GM12878 (cell line): Measurements from ENCODE around the gene YBX1. TPM values are rescaled to one million over a fixed set of nuclear protein-coding genes. Genes with fewer than 3 reads are reported as not detected.

Source experiments
- ATAC-seq: fragments of 200-7000 bp; cut with Tn5 transposase; 3 replicates; pipeline ENCODE4 v1.9.1; 2020; ENCODE audit warnings: mild to moderate bottlenecking, moderate library complexity
- BruUV-seq: library from RNA; stranded (reverse); fragments of 400-500 nt; replicated peaks from 2 replicates; lab custom pipeline; 2021; lab: Mats Ljungman, UMichigan
- CTCF ChIA-PET: fragments of 300-600 bp; sonication (Branson Sonifier 250); formaldehyde crosslinking; extraction: SDS; loops from one replicate; lab custom pipeline; 2021; ENCODE audit warnings: inconsistent platforms; lab: Yijun Ruan, JAX
- POLR2A ChIA-PET: fragments of 350-600 bp; formaldehyde crosslinking; extraction: SDS; loops from one replicate; lab custom pipeline; 2021; ENCODE audit warnings: inconsistent platforms; lab: Charles Lee
- RAD21 ChIA-PET: fragments of 300-600 bp; sonication (Branson Sonifier 250); formaldehyde crosslinking; loops from one replicate; lab custom pipeline; 2023; ENCODE audit warnings: antibody characterized with exemption; ENCODE audit not compliant: unreplicated experiment; lab: Charles Lee
- SMC1A ChIA-PET: fragments of 300-600 bp; sonication (Branson Sonifier 250); formaldehyde crosslinking; loops from one replicate; lab custom pipeline; 2023; ENCODE audit not compliant: unreplicated experiment, uncharacterized antibody; lab: Charles Lee
- DNase-seq: peaks from one replicate; pipeline ENCODE4 v3.0.0-alpha.2; 2011; ENCODE audit warnings: low read depth, low spot score
- FAIRE-seq: peaks from 3 replicates; lab custom pipeline; 2011; peaks lifted over from hg19 to GRCh38; lab: Jason Lieb, UNC
- H2AFZ ChIP-seq: 2 replicates; pipeline ENCODE4 v1.6.0; 2011; ENCODE audit warnings: low read depth, low read length, control low read depth; ENCODE audit not compliant: control insufficient read depth
- H3K27ac ChIP-seq: 2 replicates; pipeline ENCODE4 v1.5.1; 2011; ENCODE audit warnings: control low read depth; ENCODE audit not compliant: control insufficient read depth, insufficient read depth
- H3K27me3 ChIP-seq, 2 experiments: replicated peaks in 1 of 2; 2 replicates each; pipeline versions ENCODE4 v1.6.0 to v1.6.1; 2011; ENCODE audit warnings: low read length in 1 of 2; ENCODE audit not compliant: control insufficient read depth in 2 of 2, insufficient read depth in 2 of 2
- H3K36me3 ChIP-seq, 2 experiments: 2 replicates each; pipeline ENCODE4 v1.5.1; 2011; ENCODE audit warnings: low read length in 1 of 2; ENCODE audit not compliant: control insufficient read depth in 2 of 2, insufficient read depth in 2 of 2
- H3K4me1 ChIP-seq: 2 replicates; pipeline ENCODE4 v1.6.1; 2011; ENCODE audit warnings: mild to moderate bottlenecking, low read length, moderate library complexity, mixed read lengths; ENCODE audit not compliant: control insufficient read depth, insufficient read depth
- H3K4me2 ChIP-seq: 2 replicates; pipeline ENCODE4 v1.6.0; 2011; ENCODE audit warnings: control low read depth; ENCODE audit not compliant: control insufficient read depth, insufficient read depth
- H3K4me3 ChIP-seq: fragments of 200-600 bp; sonication (generic); 2 replicates; pipeline ENCODE4 v1.5.1; 2016
- H3K79me2 ChIP-seq: 2 replicates; pipeline ENCODE4 v1.6.0; 2011; ENCODE audit warnings: low read length; ENCODE audit not compliant: control insufficient read depth, insufficient read depth
- H3K9ac ChIP-seq: 2 replicates; pipeline ENCODE4 v1.8.0; 2011; ENCODE audit warnings: low read length, control low read depth, mixed read lengths; ENCODE audit not compliant: control insufficient read depth, insufficient read depth
- H3K9me3 ChIP-seq: replicated peaks from 3 replicates; pipeline ENCODE4 v1.5.1; 2011; ENCODE audit warnings: mild to moderate bottlenecking, low read length; ENCODE audit not compliant: control insufficient read depth, insufficient read depth
- H4K20me1 ChIP-seq: 2 replicates; pipeline ENCODE4 v1.6.0; 2011; ENCODE audit not compliant: control insufficient read depth, insufficient read depth
- EGR1 ChIP-seq, 2 experiments: IDR thresholded peaks; 1 replicate in 1 of 2; 2 replicates in 1 of 2; pipeline ENCODE4 v1.6.1; 2011 to 2012; ENCODE audit warnings: low read depth in 2 of 2, low read length in 2 of 2, borderline replicate concordance in 1 of 2, mild to moderate bottlenecking in 1 of 2, moderate library complexity in 1 of 2
- HDAC6 ChIP-seq: fragments of 200-600 bp; sonication (generic); IDR thresholded peaks from one replicate; pipeline ENCODE4 v1.8.0; 2017; ENCODE audit warnings: antibody characterized with exemption; ENCODE audit not compliant: unreplicated experiment
- HDGF ChIP-seq: fragments of 450-650 bp; IDR thresholded peaks from 2 replicates; pipeline ENCODE4 v1.6.1; 2016; ENCODE audit warnings: antibody characterized with exemption
- MEF2A ChIP-seq: IDR thresholded peaks from 2 replicates; pipeline ENCODE4 v1.6.1; 2011; ENCODE audit warnings: low read depth, mild to moderate bottlenecking, low read length, moderate library complexity; ENCODE audit not compliant: insufficient read depth
- MTA3 ChIP-seq: IDR thresholded peaks from 2 replicates; pipeline ENCODE4 v1.6.1; 2012; ENCODE audit warnings: low read length, inconsistent platforms, borderline replicate concordance
- NR2C2 ChIP-seq: IDR thresholded peaks from 2 replicates; pipeline ENCODE4 v1.6.1; 2011; ENCODE audit warnings: borderline replicate concordance, low read depth; ENCODE audit not compliant: control insufficient read depth, insufficient read length
- STAT1 ChIP-seq: fragments of 450-650 bp; conservative IDR thresholded peaks from 2 replicates; pipeline ENCODE4 v1.6.1; 2014; ENCODE audit warnings: antibody characterized with exemption, mild to moderate bottlenecking
- ZNF24 ChIP-seq: fragments of 450-650 bp; IDR thresholded peaks from 2 replicates; pipeline ENCODE4 v1.6.1; 2017; ENCODE audit warnings: antibody characterized with exemption, mild to moderate bottlenecking
- WGBS: methylation state at CpG from one replicate; pipeline ENCODE4 v1.1.6; 2016; ENCODE audit warnings: low lambda C conversion rate; ENCODE audit not compliant: insufficient replicate concordance, insufficient coverage; ENCODE audit errors: missing lambda C conversion rate; 5-methylcytosine and 5-hydroxymethylcytosine counted together
- in situ Hi-C: fragments of 300-500 bp; cut with MboI; formaldehyde crosslinking; loops from 9 replicates; pipeline ENCODE4 v1.14.3; 2018; ENCODE audit warnings: mixed read lengths
- intact Hi-C: fragments of 100-400 bp; cut with micrococcal nuclease; formaldehyde crosslinking; loops from one replicate; pipeline ENCODE4 v1.14.2; 2022; ENCODE audit not compliant: unreplicated experiment
- polyA plus RNA-seq, 11 experiments: library from polyadenylated mRNA; depleted of rRNA in 4 of 11; unstranded in 6 of 11; stranded (reverse) in 5 of 11; fragments of >200 nt; fragmentation: Nextera tagmentation in 4 of 11; fragmentation: Illumina TruSeq in 1 of 11; extraction: Ambion mirVana in 4 of 11; extraction: Trizol in 1 of 11; gene quantifications; 1 replicate in 1 of 11; 2 replicates in 10 of 11; pipeline versions ENCODE4 v1.2.1 to v1.2.3, GENCODE V29; 2011 to 2016; ENCODE audit warnings: inconsistent platforms in 2 of 11, missing spikeins in 2 of 11, low read depth in 1 of 11
- total RNA-seq, 4 experiments: library from RNA; depleted of rRNA in 3 of 4; stranded (reverse); fragments of >200 nt in 3 of 4; fragmentation: Illumina TruSeq in 1 of 4; extraction: Trizol in 1 of 4; gene quantifications; 2 replicates each; pipeline versions ENCODE4 v1.2.1 to v1.2.3, GENCODE V29; 2013 to 2021
- TF ChIP-seq, protein P1 (sequence below): fragments of 150-350 bp; IDR thresholded peaks from 2 replicates; pipeline ENCODE4 v1.6.1; 2016; ENCODE audit warnings: low read depth, low read length
- TF ChIP-seq, protein P2 (sequence below): IDR thresholded peaks from 2 replicates; pipeline ENCODE4 v1.6.1; 2012; ENCODE audit warnings: improper control_type of control experiment, low read depth, low read length; ENCODE audit not compliant: insufficient replicate concordance

The YBX1 gene
- total and polyA plus RNA-seq, 10 of the 15 experiments (the other 5 are each of a cell fraction or from before 2014, with no cell fraction given), result 355 to 1,353 (median 858) TPM

DNA sequence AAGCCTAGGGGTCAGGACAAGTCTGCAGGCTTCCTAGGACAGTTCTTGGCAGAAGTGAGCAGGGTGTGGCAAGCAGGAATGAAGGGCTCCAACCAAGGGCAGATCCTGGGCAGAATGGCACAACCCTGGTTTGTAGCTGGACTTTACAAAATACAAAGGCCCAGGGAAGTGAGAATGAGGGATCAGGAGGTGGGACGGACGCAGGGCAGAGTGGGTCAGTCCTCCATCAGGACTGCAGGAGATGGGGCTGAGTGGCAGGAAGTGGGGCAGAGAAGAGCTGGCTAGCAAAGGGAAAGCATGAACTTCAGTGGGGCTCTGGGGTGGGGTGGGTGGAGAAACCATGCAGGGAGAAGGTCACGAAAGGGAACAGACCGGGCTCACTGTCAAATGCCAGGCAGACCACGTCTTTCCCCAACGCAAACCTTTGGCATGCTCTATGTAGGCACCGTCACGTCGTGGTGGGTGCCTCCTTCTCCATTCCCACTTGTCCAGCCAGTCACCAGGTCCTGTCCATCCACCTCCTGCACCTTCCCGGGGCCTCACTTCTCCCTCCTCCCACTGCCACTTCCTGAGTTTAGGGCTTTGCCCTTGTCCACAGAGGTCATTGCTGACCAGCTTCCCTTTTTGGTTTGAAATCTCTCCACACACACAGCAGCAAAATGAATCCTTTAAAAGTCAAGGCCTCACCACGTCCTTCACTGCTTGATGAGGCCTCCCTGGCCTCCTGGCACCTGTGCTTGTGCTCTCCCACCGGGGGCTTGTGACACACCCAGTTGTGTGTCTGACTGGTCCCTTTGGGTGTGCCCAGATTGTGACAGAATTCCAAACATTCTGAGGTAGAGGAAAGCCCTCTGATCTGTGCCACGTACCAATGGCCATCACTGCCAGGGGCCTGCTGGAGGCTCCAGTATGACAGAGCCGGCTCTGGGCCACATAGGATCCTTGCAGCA is 66.5 kb downstream of the YBX1 start:
- FAIRE-seq (no peak), ATAC-seq (no peak), DNase-seq (no peak)
- in situ Hi-C loops, result no loop called here
- Histone ChIP-seq H3K9ac (no peak overlapping the region), H3K27ac (no peak overlapping the region), H3K79me2 (no peaks in the 10 kb centered on the region), H2AFZ (no peak overlapping the region), H3K36me3 (peaks cover 11% of the 10 kb centered on the region in 2 experiments; a peak in 3 of 4 replicates), H3K4me3 (no peak overlapping the region), H3K4me2 (no peak overlapping the region), H3K4me1 (no peaks in the 10 kb centered on the region), H3K27me3 (no peaks in the 10 kb centered on the region), H4K20me1 (no peaks in the 10 kb centered on the region), H3K9me3 (no peaks in the 10 kb centered on the region)
- TF ChIP-seq, protein P1, sequence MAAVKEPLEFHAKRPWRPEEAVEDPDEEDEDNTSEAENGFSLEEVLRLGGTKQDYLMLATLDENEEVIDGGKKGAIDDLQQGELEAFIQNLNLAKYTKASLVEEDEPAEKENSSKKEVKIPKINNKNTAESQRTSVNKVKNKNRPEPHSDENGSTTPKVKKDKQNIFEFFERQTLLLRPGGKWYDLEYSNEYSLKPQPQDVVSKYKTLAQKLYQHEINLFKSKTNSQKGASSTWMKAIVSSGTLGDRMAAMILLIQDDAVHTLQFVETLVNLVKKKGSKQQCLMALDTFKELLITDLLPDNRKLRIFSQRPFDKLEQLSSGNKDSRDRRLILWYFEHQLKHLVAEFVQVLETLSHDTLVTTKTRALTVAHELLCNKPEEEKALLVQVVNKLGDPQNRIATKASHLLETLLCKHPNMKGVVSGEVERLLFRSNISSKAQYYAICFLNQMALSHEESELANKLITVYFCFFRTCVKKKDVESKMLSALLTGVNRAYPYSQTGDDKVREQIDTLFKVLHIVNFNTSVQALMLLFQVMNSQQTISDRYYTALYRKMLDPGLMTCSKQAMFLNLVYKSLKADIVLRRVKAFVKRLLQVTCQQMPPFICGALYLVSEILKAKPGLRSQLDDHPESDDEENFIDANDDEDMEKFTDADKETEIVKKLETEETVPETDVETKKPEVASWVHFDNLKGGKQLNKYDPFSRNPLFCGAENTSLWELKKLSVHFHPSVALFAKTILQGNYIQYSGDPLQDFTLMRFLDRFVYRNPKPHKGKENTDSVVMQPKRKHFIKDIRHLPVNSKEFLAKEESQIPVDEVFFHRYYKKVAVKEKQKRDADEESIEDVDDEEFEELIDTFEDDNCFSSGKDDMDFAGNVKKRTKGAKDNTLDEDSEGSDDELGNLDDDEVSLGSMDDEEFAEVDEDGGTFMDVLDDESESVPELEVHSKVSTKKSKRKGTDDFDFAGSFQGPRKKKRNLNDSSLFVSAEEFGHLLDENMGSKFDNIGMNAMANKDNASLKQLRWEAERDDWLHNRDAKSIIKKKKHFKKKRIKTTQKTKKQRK, result no peak
- no peak for TF ChIP-seq EGR1 (IDR thresholded peaks at IDR 0.05; ENCODE audit: borderline replicate concordance in 1 of 2, low read depth in 2 of 2, low read length in 2 of 2)
- TF ChIP-seq, protein P2, sequence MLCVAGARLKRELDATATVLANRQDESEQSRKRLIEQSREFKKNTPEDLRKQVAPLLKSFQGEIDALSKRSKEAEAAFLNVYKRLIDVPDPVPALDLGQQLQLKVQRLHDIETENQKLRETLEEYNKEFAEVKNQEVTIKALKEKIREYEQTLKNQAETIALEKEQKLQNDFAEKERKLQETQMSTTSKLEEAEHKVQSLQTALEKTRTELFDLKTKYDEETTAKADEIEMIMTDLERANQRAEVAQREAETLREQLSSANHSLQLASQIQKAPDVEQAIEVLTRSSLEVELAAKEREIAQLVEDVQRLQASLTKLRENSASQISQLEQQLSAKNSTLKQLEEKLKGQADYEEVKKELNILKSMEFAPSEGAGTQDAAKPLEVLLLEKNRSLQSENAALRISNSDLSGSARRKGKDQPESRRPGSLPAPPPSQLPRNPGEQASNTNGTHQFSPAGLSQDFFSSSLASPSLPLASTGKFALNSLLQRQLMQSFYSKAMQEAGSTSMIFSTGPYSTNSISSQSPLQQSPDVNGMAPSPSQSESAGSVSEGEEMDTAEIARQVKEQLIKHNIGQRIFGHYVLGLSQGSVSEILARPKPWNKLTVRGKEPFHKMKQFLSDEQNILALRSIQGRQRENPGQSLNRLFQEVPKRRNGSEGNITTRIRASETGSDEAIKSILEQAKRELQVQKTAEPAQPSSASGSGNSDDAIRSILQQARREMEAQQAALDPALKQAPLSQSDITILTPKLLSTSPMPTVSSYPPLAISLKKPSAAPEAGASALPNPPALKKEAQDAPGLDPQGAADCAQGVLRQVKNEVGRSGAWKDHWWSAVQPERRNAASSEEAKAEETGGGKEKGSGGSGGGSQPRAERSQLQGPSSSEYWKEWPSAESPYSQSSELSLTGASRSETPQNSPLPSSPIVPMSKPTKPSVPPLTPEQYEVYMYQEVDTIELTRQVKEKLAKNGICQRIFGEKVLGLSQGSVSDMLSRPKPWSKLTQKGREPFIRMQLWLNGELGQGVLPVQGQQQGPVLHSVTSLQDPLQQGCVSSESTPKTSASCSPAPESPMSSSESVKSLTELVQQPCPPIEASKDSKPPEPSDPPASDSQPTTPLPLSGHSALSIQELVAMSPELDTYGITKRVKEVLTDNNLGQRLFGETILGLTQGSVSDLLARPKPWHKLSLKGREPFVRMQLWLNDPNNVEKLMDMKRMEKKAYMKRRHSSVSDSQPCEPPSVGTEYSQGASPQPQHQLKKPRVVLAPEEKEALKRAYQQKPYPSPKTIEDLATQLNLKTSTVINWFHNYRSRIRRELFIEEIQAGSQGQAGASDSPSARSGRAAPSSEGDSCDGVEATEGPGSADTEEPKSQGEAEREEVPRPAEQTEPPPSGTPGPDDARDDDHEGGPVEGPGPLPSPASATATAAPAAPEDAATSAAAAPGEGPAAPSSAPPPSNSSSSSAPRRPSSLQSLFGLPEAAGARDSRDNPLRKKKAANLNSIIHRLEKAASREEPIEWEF, result no peak
- no peak for TF ChIP-seq HDGF
- TF ChIP-seq STAT1, result no peak
- no peak for TF ChIP-seq MTA3
- no peak for TF ChIP-seq ZNF24
- TF ChIP-seq NR2C2, result no peak
- TF ChIP-seq HDAC6, result no peak
- TF ChIP-seq MEF2A, result no peak
- 86% methylated on average over 14 of the region's 14 CpGs for WGBS
- ChIA-PET RAD21 (no interaction called here), POLR2A (interaction anchor here (0.6 kb wide), 1 partner anchor 20 kb away, joined by 3 read pairs; no protein-coding TSS in a partner anchor), CTCF (interaction anchor here (0.6 to 1.5 kb wide), 6 partner anchors 14 to 403 kb away, joined by 3 to 4 read pairs (median 3); no protein-coding TSS in a partner anchor), SMC1A (interaction anchor here (1.5 kb wide), 1 partner anchor 18 kb away, joined by 4 read pairs; the partner anchor contains the start of genes C1orf50 and P3H1)
- intact Hi-C loops, result loop anchor here (5.0 kb wide), 1 partner anchor 406 kb away; no protein-coding TSS in a partner anchor
- BruUV-seq, result no TSS peak
